WI38 (cell line): Measurements from ENCODE around the gene SEMA3G.

Experiments
- H3K4me3 ChIP-seq: 2 replicates; pipeline ENCODE4 v1.5.1; 2011; ENCODE audit warnings: low read depth, mild to moderate bottlenecking, control low read depth, low read length
- CTCF ChIP-seq: IDR thresholded peaks from 2 replicates; pipeline ENCODE4 v1.5.1; 2012; ENCODE audit warnings: low read depth, mild to moderate bottlenecking, control low read depth, low read length

Gene SEMA3G

GRCh38 chr3:52489453-52489852 lies 44.5 kb upstream of the SEMA3G start:
- no peak overlapping the region for H3K4me3 ChIP-seq
- TF ChIP-seq CTCF, result no peak

- no peak for TF ChIP-seq CTCF
Observed at GRCh38 chr3:52488746-52489145, 43.8 kb upstream of the SEMA3G start.

GRCh38 chr3:52487788-52488691 lies 43.1 kb upstream of the SEMA3G start:
- no peak for TF ChIP-seq CTCF
- no peak overlapping the region for H3K4me3 ChIP-seq

More at GRCh38 chr3:52488746-52489145, 43.8 kb upstream of the SEMA3G start:
- no peak overlapping the region for H3K4me3 ChIP-seq

- no peak overlapping the region for H3K4me3 ChIP-seq
- TF ChIP-seq CTCF, result no peak
Observed at GRCh38 chr3:52487050-52487787, 42.3 kb upstream of the SEMA3G start.

GRCh38 chr3:52484680-52485461 lies 40.0 kb upstream of the SEMA3G start:
- H3K4me3 ChIP-seq, result no peak overlapping the region
- TF ChIP-seq CTCF, result no peak

- TF ChIP-seq CTCF, result no peak
- H3K4me3 ChIP-seq, result no peak overlapping the region
Observed at GRCh38 chr3:52483577-52484381, 38.9 kb upstream of the SEMA3G start.
